ENCODE results near the gene NEUROD2.

- TF ChIP-seq CTCF (IDR thresholded peaks at IDR 0.05; ENCODE audit: low read depth, low read length, poor library complexity, severe bottlenecking) (no peak), EZH2phosphoT487 (IDR thresholded peaks at IDR 0.05; ENCODE audit: borderline replicate concordance, low read length) (no peak)
These were observed 14.3 kb downstream of the NEUROD2 start for GRCh38 chr17:39593371-39593770.

Data from DOHH2 (cell line).